Measurements from ENCODE around the gene LSP1.

The LSP1 gene

DNA sequence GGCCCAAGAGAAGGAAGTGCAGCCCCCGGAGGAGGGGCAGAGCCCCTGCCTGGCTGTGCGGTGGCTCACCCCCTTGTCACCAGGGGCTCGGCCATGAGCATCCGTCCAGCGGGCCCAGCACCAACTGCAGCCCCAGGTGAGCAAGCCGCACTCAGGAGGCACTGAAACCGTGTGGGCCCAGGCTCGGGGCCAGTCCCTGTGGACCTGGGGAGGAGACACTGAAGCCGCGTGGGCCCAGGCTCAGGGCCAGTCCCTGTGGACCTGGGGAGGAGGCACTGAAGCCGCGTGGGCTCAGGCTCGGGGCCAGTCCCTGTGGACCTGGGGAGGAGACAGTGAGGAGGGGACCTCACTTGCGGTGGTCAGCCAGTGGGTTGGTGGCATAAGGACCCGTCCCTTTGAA lies 13.9 kb downstream of the LSP1 start:
- no peak for DNase-seq (ENCODE audit: low read depth in 1 of 2, low spot score in 1 of 2)
- Histone ChIP-seq H3K27ac (replicated peaks) (no peak overlapping the region), H3K4me3 (replicated peaks; ENCODE audit: insufficient read depth, low read length) (no peak overlapping the region), H3K27me3 (ENCODE audit: insufficient read depth, poor library complexity, severe bottlenecking) (no peaks in the 10 kb centered on the region)
- TF ChIP-seq REST (IDR thresholded peaks at IDR 0.05; ENCODE audit: insufficient replicate concordance, low read depth) = no peak
- TF ChIP-seq POLR2AphosphoS5 (IDR thresholded peaks at IDR 0.05; ENCODE audit: low read depth) = 0 out of 2 replicates have a peak, but pooled peaks have one; percentile 7

GRCh38 chr11:1867381-1867780 lies 14.5 kb downstream of the LSP1 start:
- DNase-seq (ENCODE audit: low read depth in 1 of 2, low spot score in 1 of 2) = no peak
- H3K27me3 ChIP-seq (ENCODE audit: insufficient read depth, poor library complexity, severe bottlenecking) = no peaks in the 10 kb centered on the region
- no peak overlapping the region for H3K27ac ChIP-seq (replicated peaks)
- H3K4me3 ChIP-seq (replicated peaks; ENCODE audit: insufficient read depth, low read length) = no peak overlapping the region
- no peak for TF ChIP-seq SPI1 (IDR thresholded peaks at IDR 0.05; ENCODE audit: borderline replicate concordance, low read depth)
- TF ChIP-seq GABPA (IDR thresholded peaks at IDR 0.05; ENCODE audit: low read depth) = no peak
- TF ChIP-seq, protein P1, sequence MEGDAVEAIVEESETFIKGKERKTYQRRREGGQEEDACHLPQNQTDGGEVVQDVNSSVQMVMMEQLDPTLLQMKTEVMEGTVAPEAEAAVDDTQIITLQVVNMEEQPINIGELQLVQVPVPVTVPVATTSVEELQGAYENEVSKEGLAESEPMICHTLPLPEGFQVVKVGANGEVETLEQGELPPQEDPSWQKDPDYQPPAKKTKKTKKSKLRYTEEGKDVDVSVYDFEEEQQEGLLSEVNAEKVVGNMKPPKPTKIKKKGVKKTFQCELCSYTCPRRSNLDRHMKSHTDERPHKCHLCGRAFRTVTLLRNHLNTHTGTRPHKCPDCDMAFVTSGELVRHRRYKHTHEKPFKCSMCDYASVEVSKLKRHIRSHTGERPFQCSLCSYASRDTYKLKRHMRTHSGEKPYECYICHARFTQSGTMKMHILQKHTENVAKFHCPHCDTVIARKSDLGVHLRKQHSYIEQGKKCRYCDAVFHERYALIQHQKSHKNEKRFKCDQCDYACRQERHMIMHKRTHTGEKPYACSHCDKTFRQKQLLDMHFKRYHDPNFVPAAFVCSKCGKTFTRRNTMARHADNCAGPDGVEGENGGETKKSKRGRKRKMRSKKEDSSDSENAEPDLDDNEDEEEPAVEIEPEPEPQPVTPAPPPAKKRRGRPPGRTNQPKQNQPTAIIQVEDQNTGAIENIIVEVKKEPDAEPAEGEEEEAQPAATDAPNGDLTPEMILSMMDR (IDR thresholded peaks at IDR 0.05; ENCODE audit: insufficient read depth, low read length) = no peak
- no peak for TF ChIP-seq POLR2AphosphoS5 (IDR thresholded peaks at IDR 0.05; ENCODE audit: low read depth)
- no peak for TF ChIP-seq REST (IDR thresholded peaks at IDR 0.05; ENCODE audit: insufficient replicate concordance, low read depth)

- H3K27me3 ChIP-seq (ENCODE audit: insufficient read depth, poor library complexity, severe bottlenecking) = no peaks in the 10 kb centered on the region
- no peak overlapping the region for H3K4me3 ChIP-seq (replicated peaks; ENCODE audit: insufficient read depth, low read length)
- TF ChIP-seq REST (IDR thresholded peaks at IDR 0.05; ENCODE audit: insufficient replicate concordance, low read depth) (no peak), POLR2AphosphoS5 (IDR thresholded peaks at IDR 0.05; ENCODE audit: low read depth) (no peak), SPI1 (IDR thresholded peaks at IDR 0.05; ENCODE audit: borderline replicate concordance, low read depth) (no peak), GABPA (IDR thresholded peaks at IDR 0.05; ENCODE audit: low read depth) (no peak)
- TF ChIP-seq, protein P1 (IDR thresholded peaks at IDR 0.05; ENCODE audit: insufficient read depth, low read length) = no peak
- no peak for DNase-seq (ENCODE audit: low read depth in 1 of 2, low spot score in 1 of 2)
- H3K27ac ChIP-seq (replicated peaks) = no peak overlapping the region
Measured at GRCh38 chr11:1868056-1868635, 15.3 kb downstream of the LSP1 start.
